HL-60 (cell line): ENCODE data around the gene RGS8.

ENCODE experiments used
- DNase-seq, 2 experiments: peaks; one replicate each; pipeline ENCODE4 v3.0.0-alpha.2; 2010 to 2020; ENCODE audit warnings: low read depth in 1 of 2, low spot score in 1 of 2
- H3K27ac ChIP-seq: fragments of 250-450 bp; sonication (Bioruptor Pico); replicated peaks from 2 replicates; pipeline ENCODE4 v1.5.1; 2020; ENCODE audit warnings: mild to moderate bottlenecking, moderate library complexity
- H3K27me3 ChIP-seq: fragments of 250-450 bp; sonication (Bioruptor Pico); 2 replicates; pipeline ENCODE4 v1.5.1; 2021; ENCODE audit warnings: mild to moderate bottlenecking, moderate library complexity; ENCODE audit not compliant: insufficient read depth, poor library complexity, severe bottlenecking
- H3K4me3 ChIP-seq: replicated peaks from 2 replicates; pipeline ENCODE4 v1.5.1; 2011; ENCODE audit warnings: mild to moderate bottlenecking, control low read depth, low read length; ENCODE audit not compliant: insufficient read depth
- GABPA ChIP-seq: IDR thresholded peaks from 2 replicates; pipeline ENCODE4 v1.6.1; 2012; ENCODE audit warnings: low read depth
- POLR2AphosphoS5 ChIP-seq: IDR thresholded peaks from 2 replicates; pipeline ENCODE4 v1.6.1; 2012; ENCODE audit warnings: low read depth
- SPI1 ChIP-seq: IDR thresholded peaks from 2 replicates; pipeline ENCODE4 v1.6.1; 2012; ENCODE audit warnings: low read depth, mild to moderate bottlenecking, borderline replicate concordance
- long read RNA-seq: library from polyadenylated mRNA; unstranded; transcript quantifications from one replicate; pipeline ENCODE4 v2.0.0, GENCODE V29; 2020
- TF ChIP-seq, protein P1 (sequence below): IDR thresholded peaks from one replicate; pipeline ENCODE4 v1.5.1; 2011; ENCODE audit warnings: low read length, control low read depth, inconsistent platforms; ENCODE audit not compliant: insufficient read depth
- TF ChIP-seq, protein P2 (sequence below): IDR thresholded peaks from 2 replicates; pipeline ENCODE4 v1.6.1; 2012; ENCODE audit warnings: low read depth; ENCODE audit not compliant: insufficient replicate concordance

The RGS8 gene, protein sequence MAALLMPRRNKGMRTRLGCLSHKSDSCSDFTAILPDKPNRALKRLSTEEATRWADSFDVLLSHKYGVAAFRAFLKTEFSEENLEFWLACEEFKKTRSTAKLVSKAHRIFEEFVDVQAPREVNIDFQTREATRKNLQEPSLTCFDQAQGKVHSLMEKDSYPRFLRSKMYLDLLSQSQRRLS
- long read RNA-seq = 0 reads

DNA sequence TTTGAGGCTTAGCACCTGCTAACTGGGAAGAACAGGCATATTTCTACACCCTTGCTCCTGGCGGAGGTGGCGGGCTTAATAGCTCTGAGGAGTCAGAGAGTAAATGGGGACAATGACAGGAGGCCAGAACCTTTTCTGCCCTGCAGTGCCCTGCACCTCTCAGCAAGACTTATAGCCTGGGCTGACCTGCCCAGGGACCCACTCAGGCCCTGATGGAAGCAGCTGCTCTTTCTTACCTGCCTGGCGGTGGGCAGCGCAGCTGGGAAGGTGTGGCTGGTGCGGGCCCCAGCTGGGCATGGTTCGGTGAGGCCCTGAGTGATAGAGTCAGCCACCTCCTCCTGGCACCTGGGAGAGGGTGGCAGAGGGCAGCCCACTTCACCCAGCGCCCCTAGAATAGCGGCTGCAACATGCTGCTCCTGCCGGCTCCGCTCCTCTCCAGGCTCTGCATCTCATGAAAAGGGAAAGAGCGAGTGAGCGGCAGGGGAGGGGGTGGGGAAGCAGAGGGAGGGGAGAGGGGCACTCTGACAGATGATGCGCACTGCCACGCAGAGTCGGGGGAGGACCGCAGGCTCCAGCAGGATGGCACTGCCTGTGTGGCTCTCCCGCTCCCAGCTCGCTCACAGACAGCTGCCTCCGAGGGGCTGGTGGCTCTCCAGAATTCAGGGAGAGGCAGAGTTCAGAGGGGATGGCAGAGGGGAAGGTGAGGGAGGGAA is at the start of gene RGS8:
RGS8 (minus strand) TSS at position 472 of the 713 bp plus-strand sequence. CDS start 14,938 bp downstream, outside the sequence.
- Histone ChIP-seq H3K27me3 (no peaks in the 10 kb centered on the region), H3K27ac (no peak within 1 kb of the TSS), H3K4me3 (no peak within 1 kb of the TSS)
- TF ChIP-seq SPI1 (no peak), GABPA (no peak), POLR2AphosphoS5 (no peak)
- TF ChIP-seq, protein P1, sequence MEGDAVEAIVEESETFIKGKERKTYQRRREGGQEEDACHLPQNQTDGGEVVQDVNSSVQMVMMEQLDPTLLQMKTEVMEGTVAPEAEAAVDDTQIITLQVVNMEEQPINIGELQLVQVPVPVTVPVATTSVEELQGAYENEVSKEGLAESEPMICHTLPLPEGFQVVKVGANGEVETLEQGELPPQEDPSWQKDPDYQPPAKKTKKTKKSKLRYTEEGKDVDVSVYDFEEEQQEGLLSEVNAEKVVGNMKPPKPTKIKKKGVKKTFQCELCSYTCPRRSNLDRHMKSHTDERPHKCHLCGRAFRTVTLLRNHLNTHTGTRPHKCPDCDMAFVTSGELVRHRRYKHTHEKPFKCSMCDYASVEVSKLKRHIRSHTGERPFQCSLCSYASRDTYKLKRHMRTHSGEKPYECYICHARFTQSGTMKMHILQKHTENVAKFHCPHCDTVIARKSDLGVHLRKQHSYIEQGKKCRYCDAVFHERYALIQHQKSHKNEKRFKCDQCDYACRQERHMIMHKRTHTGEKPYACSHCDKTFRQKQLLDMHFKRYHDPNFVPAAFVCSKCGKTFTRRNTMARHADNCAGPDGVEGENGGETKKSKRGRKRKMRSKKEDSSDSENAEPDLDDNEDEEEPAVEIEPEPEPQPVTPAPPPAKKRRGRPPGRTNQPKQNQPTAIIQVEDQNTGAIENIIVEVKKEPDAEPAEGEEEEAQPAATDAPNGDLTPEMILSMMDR = no peak
- TF ChIP-seq, protein P2, sequence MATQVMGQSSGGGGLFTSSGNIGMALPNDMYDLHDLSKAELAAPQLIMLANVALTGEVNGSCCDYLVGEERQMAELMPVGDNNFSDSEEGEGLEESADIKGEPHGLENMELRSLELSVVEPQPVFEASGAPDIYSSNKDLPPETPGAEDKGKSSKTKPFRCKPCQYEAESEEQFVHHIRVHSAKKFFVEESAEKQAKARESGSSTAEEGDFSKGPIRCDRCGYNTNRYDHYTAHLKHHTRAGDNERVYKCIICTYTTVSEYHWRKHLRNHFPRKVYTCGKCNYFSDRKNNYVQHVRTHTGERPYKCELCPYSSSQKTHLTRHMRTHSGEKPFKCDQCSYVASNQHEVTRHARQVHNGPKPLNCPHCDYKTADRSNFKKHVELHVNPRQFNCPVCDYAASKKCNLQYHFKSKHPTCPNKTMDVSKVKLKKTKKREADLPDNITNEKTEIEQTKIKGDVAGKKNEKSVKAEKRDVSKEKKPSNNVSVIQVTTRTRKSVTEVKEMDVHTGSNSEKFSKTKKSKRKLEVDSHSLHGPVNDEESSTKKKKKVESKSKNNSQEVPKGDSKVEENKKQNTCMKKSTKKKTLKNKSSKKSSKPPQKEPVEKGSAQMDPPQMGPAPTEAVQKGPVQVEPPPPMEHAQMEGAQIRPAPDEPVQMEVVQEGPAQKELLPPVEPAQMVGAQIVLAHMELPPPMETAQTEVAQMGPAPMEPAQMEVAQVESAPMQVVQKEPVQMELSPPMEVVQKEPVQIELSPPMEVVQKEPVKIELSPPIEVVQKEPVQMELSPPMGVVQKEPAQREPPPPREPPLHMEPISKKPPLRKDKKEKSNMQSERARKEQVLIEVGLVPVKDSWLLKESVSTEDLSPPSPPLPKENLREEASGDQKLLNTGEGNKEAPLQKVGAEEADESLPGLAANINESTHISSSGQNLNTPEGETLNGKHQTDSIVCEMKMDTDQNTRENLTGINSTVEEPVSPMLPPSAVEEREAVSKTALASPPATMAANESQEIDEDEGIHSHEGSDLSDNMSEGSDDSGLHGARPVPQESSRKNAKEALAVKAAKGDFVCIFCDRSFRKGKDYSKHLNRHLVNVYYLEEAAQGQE = no peak
- DNase-seq = no peak

DNA sequence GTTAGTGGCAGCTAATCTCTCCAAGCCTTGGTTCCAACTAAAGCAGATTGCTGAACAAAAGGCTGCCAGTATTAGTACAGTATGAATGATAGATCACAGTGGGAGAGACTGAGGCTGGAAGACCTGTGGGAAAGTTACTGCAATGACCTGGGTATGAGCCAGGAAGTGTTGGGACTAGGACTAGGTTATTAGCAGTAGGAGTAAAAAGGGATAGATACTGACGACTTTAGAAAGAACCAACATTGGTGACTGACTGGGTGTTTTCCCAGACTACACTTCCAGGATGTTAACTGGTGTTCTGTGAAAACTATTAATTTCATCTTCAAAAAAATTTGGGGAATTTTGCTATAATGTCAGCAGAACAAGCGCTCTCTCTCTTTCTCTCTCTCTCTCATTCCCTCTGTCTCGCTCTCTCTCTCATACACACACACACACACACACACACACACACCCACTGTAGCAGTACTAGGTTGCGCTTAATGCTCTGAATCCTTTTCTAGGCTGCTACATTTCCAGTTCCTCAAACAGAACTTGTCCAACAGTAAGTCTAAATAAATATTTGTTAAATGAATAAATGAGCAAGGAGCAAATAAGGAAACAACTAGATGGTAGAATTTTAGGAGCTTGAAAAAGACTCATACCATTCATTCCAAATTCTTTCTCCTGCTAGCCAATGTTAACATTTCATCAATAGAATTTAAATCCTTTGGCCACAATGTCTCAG is 47.6 kb upstream of the RGS8 start:
- Histone ChIP-seq H3K27ac (no peak overlapping the region), H3K4me3 (no peak overlapping the region), H3K27me3 (peaks cover 2% of the 10 kb centered on the region)
- DNase-seq = no peak
- TF ChIP-seq, protein P1 = no peak
- TF ChIP-seq SPI1 (no peak), GABPA (no peak), POLR2AphosphoS5 (no peak)
- TF ChIP-seq, protein P2 = no peak

DNA sequence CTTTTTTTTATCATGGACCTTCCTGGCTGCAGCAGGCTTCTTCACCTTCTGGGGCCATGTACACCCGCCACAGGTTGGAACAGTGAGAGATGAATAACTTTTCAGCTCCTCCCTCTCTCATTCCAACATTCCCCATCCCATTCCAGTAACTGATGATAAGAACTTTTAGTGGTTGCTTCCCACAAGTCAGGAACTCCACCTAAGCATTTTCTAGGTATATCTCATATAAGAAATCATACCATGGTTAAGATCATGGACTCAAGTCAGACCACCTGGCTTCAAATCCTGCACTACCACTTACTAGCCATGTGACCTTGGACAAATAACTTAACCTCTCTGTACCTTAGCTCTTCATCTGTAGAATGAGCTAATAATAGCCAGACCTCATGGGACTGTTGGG is 42.5 kb upstream of the RGS8 start:
- H3K27ac ChIP-seq = no peak overlapping the region
- peaks cover 2% of the 10 kb centered on the region for H3K27me3 ChIP-seq
- no peak for DNase-seq
- TF ChIP-seq SPI1 (no peak), POLR2AphosphoS5 (no peak), GABPA (no peak)
- TF ChIP-seq, protein P1 = no peak
- TF ChIP-seq, protein P2 = no peak
- no peak overlapping the region for H3K4me3 ChIP-seq
